Naive thymus-derived CD4-positive, alpha-beta T cell (primary cell): ENCODE data around the gene ENTPD6. TPM values are rescaled to one million over a fixed set of nuclear protein-coding genes. Genes with fewer than 3 reads are reported as not detected.

Experiments
- ATAC-seq: fragments of 150-1000 bp; cut with Tn5 transposase; 2 replicates; pipeline ENCODE4 v1.10.0; 2021; ENCODE audit warnings: mild to moderate bottlenecking, moderate library complexity
- CTCF ChIA-PET: fragments of 350-600 bp; sonication (Branson Sonifier 250); formaldehyde crosslinking; loops from one replicate; lab custom pipeline; 2021; ENCODE audit warnings: antibody characterized with exemption; lab: Charles Lee
- POLR2A ChIA-PET: fragments of 350-600 bp; sonication (Branson Sonifier 250); formaldehyde crosslinking; loops from one replicate; lab custom pipeline; 2021; ENCODE audit warnings: antibody characterized with exemption, inconsistent platforms; lab: Charles Lee
- DNase-seq, 9 donors: peaks; one replicate each; pipeline versions ENCODE4 v3.0.0 to v3.0.0-alpha.2; 2020 to 2022; ENCODE audit warnings: mixed read lengths in 1 of 9
- H3K27ac ChIP-seq: one replicate; pipeline ENCODE4 v1.7.0; 2013; ENCODE audit warnings: mild to moderate bottlenecking, low read depth, low read length, moderate library complexity
- H3K27me3 ChIP-seq, 2 donors: one replicate each; pipeline ENCODE4 v1.7.0; 2013; ENCODE audit warnings: low read length in 2 of 2, mild to moderate bottlenecking in 2 of 2, moderate library complexity in 2 of 2; ENCODE audit not compliant: control insufficient read depth in 2 of 2, insufficient read depth in 2 of 2
- H3K36me3 ChIP-seq, 3 experiments: 1 replicate in 2 of 3; 2 replicates in 1 of 3; pipeline ENCODE4 v1.7.0; 2013; ENCODE audit warnings: low read length in 3 of 3, mild to moderate bottlenecking in 3 of 3, moderate library complexity in 1 of 3; ENCODE audit not compliant: insufficient read depth in 3 of 3, control insufficient read depth in 2 of 3
- H3K4me1 ChIP-seq, 2 donors: one replicate each; pipeline ENCODE4 v1.7.0; 2013; ENCODE audit warnings: low read length in 2 of 2, mild to moderate bottlenecking in 2 of 2, moderate library complexity in 1 of 2; ENCODE audit not compliant: control insufficient read depth in 2 of 2, insufficient read depth in 2 of 2
- H3K4me3 ChIP-seq: 2 replicates; pipeline ENCODE4 v1.7.0; 2013; ENCODE audit warnings: mild to moderate bottlenecking, low read length
- H3K9me3 ChIP-seq, 3 experiments: 1 replicate in 2 of 3; 2 replicates in 1 of 3; pipeline ENCODE4 v1.7.0; 2013; ENCODE audit warnings: low read length in 3 of 3; ENCODE audit not compliant: control insufficient read depth in 2 of 3
- H3K27ac Mint-ChIP-seq, 9 donors: one replicate each; pipeline ENCODE4 v1.8.0; 2020 to 2022; ENCODE audit warnings: mixed read lengths in 9 of 9, mild to moderate bottlenecking in 8 of 9, moderate library complexity in 5 of 9, inconsistent platforms in 2 of 9
- H3K27me3 Mint-ChIP-seq, 5 donors: one replicate each; pipeline ENCODE4 v1.8.0; 2021 to 2022; ENCODE audit warnings: mixed read lengths in 5 of 5, mild to moderate bottlenecking in 1 of 5
- H3K36me3 Mint-ChIP-seq, 5 donors: one replicate each; pipeline ENCODE4 v1.8.0; 2020 to 2022; ENCODE audit warnings: mixed read lengths in 5 of 5, mild to moderate bottlenecking in 3 of 5, inconsistent platforms in 1 of 5
- H3K4me1 Mint-ChIP-seq, 7 donors: one replicate each; pipeline ENCODE4 v1.8.0; 2020 to 2022; ENCODE audit warnings: mixed read lengths in 7 of 7, mild to moderate bottlenecking in 3 of 7, inconsistent platforms in 1 of 7
- H3K4me3 Mint-ChIP-seq, 10 donors: one replicate each; pipeline ENCODE4 v1.8.0; 2020 to 2022; ENCODE audit warnings: mild to moderate bottlenecking in 10 of 10, mixed read lengths in 10 of 10, moderate library complexity in 6 of 10, inconsistent platforms in 2 of 10
- H3K9me3 Mint-ChIP-seq, 11 donors: one replicate each; pipeline ENCODE4 v1.8.0; 2020 to 2022; ENCODE audit warnings: mixed read lengths in 11 of 11, mild to moderate bottlenecking in 4 of 11, inconsistent platforms in 1 of 11, moderate library complexity in 1 of 11
- intact Hi-C, 2 donors: fragments of 100-400 bp; cut with micrococcal nuclease; formaldehyde crosslinking; loops; one replicate each; pipeline ENCODE4 v1.15.1; 2023
- polyA plus RNA-seq, 2 donors: library from polyadenylated mRNA; unstranded; fragments of 300-500 nt; fragmentation: Illumina TruSeq; gene quantifications; one replicate each; pipeline ENCODE4 v1.2.3, GENCODE V29; 2021
- total RNA-seq, 6 experiments: library from RNA in 5 of 6; stranded (reverse) in 5 of 6; gene quantifications; 1 replicate in 5 of 6; 2 replicates in 1 of 6; pipeline ENCODE4 v1.2.3 and lab custom pipeline; 2021 to 2026

Gene ENTPD6
- total and polyA plus RNA-seq, 7 experiments from 2014 or later = 41.1 to 108 (median 68.6) TPM

DNA sequence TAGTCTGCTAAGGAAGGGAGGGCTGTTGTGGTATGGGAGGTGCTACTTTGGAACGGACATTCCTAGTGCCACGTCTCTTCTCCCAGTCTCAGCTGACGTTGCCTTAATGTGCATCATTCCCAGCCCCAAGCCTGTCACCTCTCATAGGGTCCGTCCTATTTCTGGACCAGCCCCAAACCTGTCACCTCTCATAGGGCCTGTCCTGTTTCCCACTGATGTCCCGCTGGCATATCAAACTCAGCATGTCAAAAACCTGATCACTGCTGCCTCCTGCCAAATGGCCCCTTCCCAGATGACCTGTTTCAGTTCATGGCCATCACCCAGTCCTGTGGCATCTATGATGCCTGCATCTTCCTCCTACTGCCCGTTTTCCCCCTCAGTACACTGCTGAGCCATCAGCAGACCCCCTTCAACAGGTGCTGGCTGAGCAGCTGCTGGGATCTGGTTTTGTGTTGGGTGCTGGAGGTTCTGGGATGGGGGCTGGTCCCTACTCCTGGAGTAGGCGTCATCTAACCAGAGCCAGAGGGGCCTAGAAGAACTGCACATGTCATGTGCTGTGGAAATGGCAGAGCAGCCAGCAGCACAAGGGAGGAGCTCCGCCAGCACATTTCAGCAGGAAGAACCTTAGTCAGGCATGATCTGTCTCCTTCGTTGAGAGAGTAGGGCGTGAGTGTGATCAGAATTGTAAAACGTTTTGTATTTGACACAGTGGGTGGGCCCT is 3.3 kb downstream of the ENTPD6 start:
- POLR2A ChIA-PET = interaction anchor here (0.7 kb wide), 1 partner anchor 60 kb away, joined by 3 read pairs; no protein-coding TSS in a partner anchor
- ATAC-seq (no peak), DNase-seq (no peak)
- H3K9me3 ChIP-seq = no peaks in the 10 kb centered on the region
- no peak overlapping the region for H3K27ac ChIP-seq
- H3K27me3 ChIP-seq = no peaks in the 10 kb centered on the region
- peaks cover 0 to 7% (median 5%) of the 10 kb centered on the region in 5 donors for H3K36me3 Mint-ChIP-seq
- intact Hi-C loops = loop anchor here (5.0 kb wide), 4 partner anchors 117 to 423 kb away; partner anchors contain the start of genes ACSS1 (in 1 of the 2), NANP (in 1 of the 2) and VSX1 (in 1 of the 2)
- no peak overlapping the region for H3K4me3 ChIP-seq
- H3K36me3 ChIP-seq = no peaks in the 10 kb centered on the region
- CTCF ChIA-PET = no interaction called here
- H3K4me1 ChIP-seq = peaks cover 19 to 29% of the 10 kb centered on the region in 2 donors
- H3K27ac Mint-ChIP-seq = peak overlapping the region in 6 of 9 donors; percentile 30 to 95 (median 88)
- no peaks in the 10 kb centered on the region for H3K27me3 Mint-ChIP-seq
- peaks cover 31 to 87% (median 69%) of the 10 kb centered on the region in 7 donors for H3K4me1 Mint-ChIP-seq
- H3K9me3 Mint-ChIP-seq = no peaks in the 10 kb centered on the region
- no peak overlapping the region for H3K4me3 Mint-ChIP-seq

DNA sequence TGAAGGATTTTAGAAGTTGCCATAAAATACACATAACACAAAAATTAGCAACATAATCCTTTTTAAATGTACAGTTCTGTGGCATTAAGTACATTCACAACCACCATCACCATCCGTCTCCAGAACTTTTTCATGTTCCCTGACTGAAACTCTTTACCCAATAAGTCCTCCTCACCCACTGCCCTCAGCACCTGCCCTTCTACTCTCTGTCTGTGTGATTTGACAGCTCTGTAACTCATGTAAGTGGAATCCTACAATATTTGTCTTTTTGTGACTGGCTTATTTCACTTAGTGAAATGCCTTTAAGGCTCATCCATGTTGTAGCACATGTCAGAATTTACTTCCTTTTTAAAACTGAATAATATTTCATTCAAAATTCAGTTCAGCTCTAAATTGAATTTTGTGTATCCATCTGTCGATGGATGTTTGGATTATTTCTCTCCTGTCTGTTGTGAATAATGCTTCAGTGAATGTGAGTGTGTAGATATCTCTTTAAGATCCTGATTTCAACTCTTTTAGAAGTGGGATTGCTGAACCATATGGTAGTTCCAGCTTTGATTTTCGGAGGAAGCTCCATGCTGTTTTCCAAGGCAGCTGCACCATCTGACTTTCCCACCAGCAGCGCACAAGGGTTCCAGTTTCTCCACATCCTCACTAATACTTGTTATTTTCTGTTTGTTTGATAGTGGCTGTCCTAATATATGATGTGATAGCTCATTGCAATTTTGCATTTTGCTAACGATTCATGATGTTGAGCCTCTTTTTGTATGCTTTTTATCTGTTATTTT is 4.2 kb downstream of the ENTPD6 start:
- no peak overlapping the region for H3K27ac ChIP-seq
- peak overlapping the region in 6 of 9 donors; percentile 30 to 63 (median 54) for H3K27ac Mint-ChIP-seq
- POLR2A ChIA-PET = interaction anchor here (1.0 kb wide), 1 partner anchor 48 kb away, joined by 3 read pairs; the partner anchor contains the start of gene PYGB
- H3K36me3 ChIP-seq = no peaks in the 10 kb centered on the region
- H3K4me3 Mint-ChIP-seq = peak overlapping the region in 4 of 10 donors; percentile 0 to 32 (median 12)
- no peak overlapping the region for H3K4me3 ChIP-seq
- H3K36me3 Mint-ChIP-seq = peaks cover 0 to 7% (median 5%) of the 10 kb centered on the region in 5 donors
- H3K9me3 Mint-ChIP-seq = no peaks in the 10 kb centered on the region
- H3K4me1 Mint-ChIP-seq = peaks cover 31 to 87% (median 67%) of the 10 kb centered on the region in 7 donors
- CTCF ChIA-PET = interaction anchor here (0.6 kb wide), 1 partner anchor 27 kb away, joined by 3 read pairs; no protein-coding TSS in a partner anchor
- no peak for ATAC-seq
- H3K9me3 ChIP-seq = no peaks in the 10 kb centered on the region
- no peak for DNase-seq
- no peaks in the 10 kb centered on the region for H3K27me3 Mint-ChIP-seq
- intact Hi-C loops = loop anchor here (5.0 kb wide), 4 partner anchors 117 to 423 kb away; partner anchors contain the start of genes ACSS1 (in 1 of the 2), NANP (in 1 of the 2) and VSX1 (in 1 of the 2)
- H3K4me1 ChIP-seq = peaks cover 19 to 28% of the 10 kb centered on the region in 2 donors
- H3K27me3 ChIP-seq = no peaks in the 10 kb centered on the region

DNA sequence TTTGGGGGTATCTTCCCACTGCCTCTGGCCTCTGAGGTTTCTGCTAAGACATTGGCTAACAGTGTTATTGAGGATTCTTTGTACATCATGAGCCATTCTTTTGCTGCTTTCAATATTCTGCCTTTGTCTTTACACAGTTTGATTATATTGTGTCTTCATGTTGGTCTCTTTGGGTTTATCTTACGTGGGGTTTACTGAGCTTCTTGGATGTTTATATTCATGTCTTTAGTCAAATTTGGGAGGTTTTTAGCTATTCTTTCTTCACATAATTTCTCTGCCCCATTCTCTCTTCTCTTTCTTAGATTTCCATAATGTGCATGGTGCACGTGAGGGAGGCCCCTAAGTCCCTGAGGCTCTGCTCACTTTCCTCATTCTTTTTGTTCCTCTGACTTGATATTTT is 7.6 kb downstream of the ENTPD6 start:
- no peak overlapping the region for H3K4me3 ChIP-seq
- Mint-ChIP-seq H3K36me3 (peaks cover 0 to 11% (median 5%) of the 10 kb centered on the region in 5 donors), H3K4me3 (no peak overlapping the region), H3K9me3 (no peaks in the 10 kb centered on the region), H3K27me3 (no peaks in the 10 kb centered on the region), H3K27ac (peak overlapping the region in 1 of 9 donors; percentile 54), H3K4me1 (peaks cover 14 to 68% (median 50%) of the 10 kb centered on the region in 7 donors)
- DNase-seq (no peak), ATAC-seq (no peak)
- POLR2A ChIA-PET = no interaction called here
- H3K36me3 ChIP-seq = peaks cover 0 to 6% (median 0%) of the 10 kb centered on the region in 3 experiments
- H3K4me1 ChIP-seq = peaks cover 0 to 4% of the 10 kb centered on the region in 2 donors
- H3K27ac ChIP-seq = no peak overlapping the region
- no peaks in the 10 kb centered on the region for H3K9me3 ChIP-seq
- CTCF ChIA-PET = no interaction called here
- H3K27me3 ChIP-seq = no peaks in the 10 kb centered on the region
- intact Hi-C loops = no loop called here

DNA sequence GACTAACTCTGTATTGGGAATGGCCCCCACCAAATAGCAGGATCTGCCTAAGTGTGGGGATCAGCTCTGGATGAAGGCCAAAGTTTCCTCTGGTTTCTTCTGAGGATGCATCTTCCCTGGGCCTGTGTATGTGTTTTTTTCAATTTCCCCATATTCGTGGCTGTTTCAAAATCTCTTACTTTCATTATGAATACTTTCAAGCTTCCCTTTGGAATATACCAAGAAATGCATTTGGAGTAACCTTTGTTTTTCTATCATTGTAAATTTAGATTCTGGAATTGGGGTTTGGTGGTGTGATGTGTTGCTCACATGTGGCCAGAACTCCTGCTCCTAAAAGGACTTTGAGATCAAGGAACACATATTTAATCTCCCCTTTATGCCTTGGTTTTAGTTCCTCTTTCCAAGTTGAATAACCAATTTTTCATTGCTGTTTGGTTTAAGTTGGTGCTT is 8.4 kb downstream of the ENTPD6 start:
- Histone ChIP-seq H3K27ac (no peak overlapping the region), H3K36me3 (peaks cover 0 to 6% (median 0%) of the 10 kb centered on the region in 3 experiments), H3K27me3 (no peaks in the 10 kb centered on the region), H3K9me3 (no peaks in the 10 kb centered on the region), H3K4me1 (peaks cover 0 to 1% of the 10 kb centered on the region in 2 donors), H3K4me3 (no peak overlapping the region)
- Mint-ChIP-seq H3K27ac (peak overlapping the region in 2 of 9 donors; percentile 6 to 18), H3K36me3 (peaks cover 0 to 11% (median 5%) of the 10 kb centered on the region in 5 donors), H3K4me1 (peaks cover 13 to 61% (median 46%) of the 10 kb centered on the region in 7 donors), H3K4me3 (no peak overlapping the region), H3K9me3 (no peaks in the 10 kb centered on the region), H3K27me3 (no peaks in the 10 kb centered on the region)
- intact Hi-C loops = no loop called here
- ChIA-PET CTCF (interaction anchor here (0.7 kb wide), 1 partner anchor 91 kb away, joined by 4 read pairs; no protein-coding TSS in a partner anchor), POLR2A (interaction anchor here (1.3 kb wide), 1 partner anchor 9 kb away, joined by 3 read pairs; no protein-coding TSS in a partner anchor)
- DNase-seq (no peak), ATAC-seq (no peak)

DNA sequence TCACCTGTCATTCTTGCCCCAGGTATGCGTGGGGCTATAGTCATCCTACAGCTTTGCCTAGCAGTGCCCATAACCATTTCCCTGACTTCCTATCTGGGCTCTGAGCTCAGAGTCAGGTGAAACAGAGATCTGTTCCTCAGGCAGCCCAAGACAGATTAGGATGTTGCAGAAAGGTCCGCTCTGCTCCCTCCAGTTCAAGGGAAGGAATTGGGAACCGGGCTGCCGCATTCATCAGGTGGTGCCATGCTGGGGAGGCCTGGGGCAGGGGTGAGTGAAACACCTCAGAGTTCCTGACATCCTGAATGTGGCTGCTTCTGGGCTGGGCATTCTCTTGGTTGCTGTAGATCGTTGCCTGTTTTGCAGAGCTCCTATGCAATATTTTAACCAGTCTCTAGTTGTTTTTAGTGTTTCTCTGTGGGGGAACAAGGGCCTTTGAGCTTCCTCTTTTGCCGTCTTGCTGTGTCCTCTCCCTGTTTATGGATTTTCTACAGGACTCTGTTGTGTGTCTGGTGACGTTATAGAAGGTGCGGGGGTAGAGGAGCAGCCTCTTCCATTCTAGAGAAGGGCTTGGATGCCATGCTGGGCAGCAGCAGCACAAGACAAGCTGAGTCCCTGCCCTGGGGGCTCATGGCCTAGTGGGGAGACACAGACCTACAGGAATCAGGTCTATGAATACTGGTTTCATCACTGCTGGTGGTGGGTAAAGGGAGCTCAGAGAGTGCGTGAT is 9.2 kb downstream of the ENTPD6 start:
- intact Hi-C loops = no loop called here
- no peaks in the 10 kb centered on the region for H3K9me3 Mint-ChIP-seq
- no peak for DNase-seq
- no peak overlapping the region for H3K27ac ChIP-seq
- peaks cover 6 to 53% (median 38%) of the 10 kb centered on the region in 7 donors for H3K4me1 Mint-ChIP-seq
- no peak overlapping the region for H3K4me3 Mint-ChIP-seq
- H3K4me1 ChIP-seq = no peaks in the 10 kb centered on the region
- H3K9me3 ChIP-seq = no peaks in the 10 kb centered on the region
- H3K27me3 ChIP-seq = no peaks in the 10 kb centered on the region
- H3K27me3 Mint-ChIP-seq = no peaks in the 10 kb centered on the region
- H3K4me3 ChIP-seq = no peak overlapping the region
- peaks cover 0 to 8% (median 0%) of the 10 kb centered on the region in 3 experiments for H3K36me3 ChIP-seq
- H3K27ac Mint-ChIP-seq = peak overlapping the region in 2 of 9 donors; percentile 47 to 82
- POLR2A ChIA-PET = interaction anchor here (1.3 kb wide), 1 partner anchor 10 kb away, joined by 3 read pairs; no protein-coding TSS in a partner anchor
- CTCF ChIA-PET = no interaction called here
- peaks cover 0 to 11% (median 5%) of the 10 kb centered on the region in 5 donors for H3K36me3 Mint-ChIP-seq
- no peak for ATAC-seq
